GM19351 (cell line): ENCODE data around the gene CHD1.
A peak's percentile ranks its signal among the peaks of the same experiment; 100 is the strongest.
"Not testable (repeated sequence)": the region's sequence is repeated elsewhere in the genome, so short reads cannot be mapped to it uniquely, and the experiment has no call there.

Experiments
- ATAC-seq: cut with Tn5 transposase; IDR thresholded peaks from one replicate; pipeline ENCODE4 v1.9.1; 2021; ENCODE audit warnings: mild to moderate bottlenecking, moderate library complexity; ENCODE audit not compliant: unreplicated experiment

CHD1 gene

GRCh38 chr5:98928873-98929709 lies at the start of gene CHD1:
TSS of gene CHD1 (minus strand) at chr5:98929007. CDS start at chr5:98926386, 2,621 bp downstream.
- ATAC-seq: peak; percentile 52

GRCh38 chr5:98978528-98978927 lies 49.7 kb upstream of the CHD1 start:
- ATAC-seq: no peak

GRCh38 chr5:98977723-98978122 lies 48.9 kb upstream of the CHD1 start:
- ATAC-seq: no peak

GRCh38 chr5:98975682-98976407 lies 47.0 kb upstream of the CHD1 start:
- ATAC-seq: peak; percentile 79

GRCh38 chr5:98975223-98975622 lies 46.4 kb upstream of the CHD1 start:
- ATAC-seq: peak; percentile 50

GRCh38 chr5:98969400-98969799 lies 40.6 kb upstream of the CHD1 start:
- ATAC-seq: no peak

GRCh38 chr5:98968056-98968564 lies 39.3 kb upstream of the CHD1 start:
- no peak for ATAC-seq

- no peak for ATAC-seq
Measured at GRCh38 chr5:98965226-98965625, 36.4 kb upstream of the CHD1 start.

GRCh38 chr5:98964621-98965020 lies 35.8 kb upstream of the CHD1 start:
- no peak for ATAC-seq

- no peak for ATAC-seq
Measured at GRCh38 chr5:98963019-98963418, 34.2 kb upstream of the CHD1 start.

- no peak for ATAC-seq
Measured at GRCh38 chr5:98962587-98962986, 33.8 kb upstream of the CHD1 start.

- no peak for ATAC-seq
Measured at GRCh38 chr5:98961665-98962344, 33.0 kb upstream of the CHD1 start.

- ATAC-seq: no peak
Measured at GRCh38 chr5:98957307-98957706, 28.5 kb upstream of the CHD1 start.

GRCh38 chr5:98955888-98956287 lies 27.1 kb upstream of the CHD1 start:
- not testable (repeated sequence) for ATAC-seq

- ATAC-seq: not testable (repeated sequence)
Measured at GRCh38 chr5:98955471-98955870, 26.7 kb upstream of the CHD1 start.

- ATAC-seq: no peak
Measured at GRCh38 chr5:98954392-98955028, 25.7 kb upstream of the CHD1 start.

GRCh38 chr5:98942847-98943246 lies 14.0 kb upstream of the CHD1 start:
- no peak for ATAC-seq

GRCh38 chr5:98941131-98941883 lies 12.5 kb upstream of the CHD1 start:
- ATAC-seq: no peak

GRCh38 chr5:98940581-98940980 lies 11.8 kb upstream of the CHD1 start:
- no peak for ATAC-seq

GRCh38 chr5:98938464-98938863 lies 9.7 kb upstream of the CHD1 start:
- ATAC-seq: no peak
